Measurements from ENCODE around the gene AK3. TPM values are rescaled to one million over a fixed set of nuclear protein-coding genes. Genes with fewer than 3 reads are reported as not detected.

Gene AK3
- total and polyA plus RNA-seq, 10 of the 15 experiments (the other 5 are each of a cell fraction or from before 2014, with no cell fraction given): 14.2 to 86.6 (median 43.9) TPM

DNA sequence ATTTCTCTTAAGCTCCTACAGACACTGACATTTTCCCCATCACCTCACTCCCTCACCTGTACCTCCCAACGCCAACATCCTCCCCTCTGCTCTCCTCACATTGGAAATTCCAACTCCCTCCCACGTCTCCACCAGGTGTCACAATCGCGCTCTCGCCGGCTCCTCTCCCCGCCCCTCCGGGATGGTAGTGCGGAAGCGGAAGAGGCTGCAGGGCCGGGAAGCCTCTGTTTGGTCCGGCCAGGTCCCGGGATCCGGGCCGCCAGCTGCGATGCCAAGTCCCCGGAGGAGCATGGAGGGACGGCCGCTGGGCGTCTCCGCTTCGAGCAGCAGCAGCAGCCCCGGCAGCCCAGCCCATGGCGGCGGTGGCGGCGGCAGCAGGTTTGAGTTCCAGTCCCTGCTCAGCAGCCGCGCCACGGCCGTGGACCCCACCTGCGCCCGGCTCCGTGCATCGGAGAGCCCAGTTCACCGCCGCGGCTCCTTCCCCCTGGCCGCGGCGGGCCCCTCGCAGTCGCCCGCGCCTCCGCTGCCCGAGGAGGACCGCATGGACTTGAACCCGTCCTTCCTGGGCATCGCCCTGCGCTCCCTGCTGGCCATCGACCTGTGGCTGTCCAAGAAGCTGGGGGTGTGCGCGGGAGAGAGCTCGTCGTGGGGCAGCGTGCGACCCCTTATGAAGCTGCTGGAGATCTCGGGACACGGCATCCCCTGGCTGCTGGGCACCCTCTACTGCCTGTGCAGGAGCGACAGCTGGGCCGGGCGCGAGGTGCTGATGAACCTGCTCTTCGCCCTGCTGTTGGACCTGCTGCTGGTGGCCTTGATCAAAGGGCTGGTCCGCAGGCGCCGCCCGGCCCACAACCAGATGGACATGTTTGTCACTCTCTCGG is 78.7 kb downstream of the AK3 start, which contains the start of gene PLPP6 (continued):
- TF ChIP-seq, protein P1, sequence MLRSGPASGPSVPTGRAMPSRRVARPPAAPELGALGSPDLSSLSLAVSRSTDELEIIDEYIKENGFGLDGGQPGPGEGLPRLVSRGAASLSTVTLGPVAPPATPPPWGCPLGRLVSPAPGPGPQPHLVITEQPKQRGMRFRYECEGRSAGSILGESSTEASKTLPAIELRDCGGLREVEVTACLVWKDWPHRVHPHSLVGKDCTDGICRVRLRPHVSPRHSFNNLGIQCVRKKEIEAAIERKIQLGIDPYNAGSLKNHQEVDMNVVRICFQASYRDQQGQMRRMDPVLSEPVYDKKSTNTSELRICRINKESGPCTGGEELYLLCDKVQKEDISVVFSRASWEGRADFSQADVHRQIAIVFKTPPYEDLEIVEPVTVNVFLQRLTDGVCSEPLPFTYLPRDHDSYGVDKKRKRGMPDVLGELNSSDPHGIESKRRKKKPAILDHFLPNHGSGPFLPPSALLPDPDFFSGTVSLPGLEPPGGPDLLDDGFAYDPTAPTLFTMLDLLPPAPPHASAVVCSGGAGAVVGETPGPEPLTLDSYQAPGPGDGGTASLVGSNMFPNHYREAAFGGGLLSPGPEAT (IDR thresholded peaks at IDR 0.05; ENCODE audit: low read depth): peak; percentile 75
- TF ChIP-seq RAD21 (IDR thresholded peaks at IDR 0.05; ENCODE audit: insufficient read depth, low read depth, low read length): peak; percentile 65
- TF ChIP-seq ATF7 (IDR thresholded peaks at IDR 0.05; ENCODE audit: low read depth): peak; percentile 62; the same call in 1 of the 2 replicates
- 0 out of 2 replicates have a peak, but pooled peaks have one; percentile 74 for TF ChIP-seq RCOR1 (conservative IDR thresholded peaks at IDR 0.05; ENCODE audit: low read depth, low read length)
- 0 out of 2 replicates have a peak, but pooled peaks have one; percentile 28 for TF ChIP-seq RB1 (IDR thresholded peaks at IDR 0.05; ENCODE audit: borderline replicate concordance)
- peak; percentile 92 for TF ChIP-seq IKZF1 (conservative IDR thresholded peaks at IDR 0.05)
- TF ChIP-seq TBL1XR1 (IDR thresholded peaks at IDR 0.05; ENCODE audit: low read depth, low read length): 0 out of 2 replicates have a peak, but pooled peaks have one; percentile 45
- peak; percentile 78; the same call in 1 of the 2 replicates for TF ChIP-seq CBX5 (IDR thresholded peaks at IDR 0.05; ENCODE audit: low read depth)
- TF ChIP-seq CREM (IDR thresholded peaks at IDR 0.05; ENCODE audit: low read depth): no peak; the same call in 1 of the 2 replicates
- no peak for TF ChIP-seq USF2 (IDR thresholded peaks at IDR 0.05; ENCODE audit: borderline replicate concordance, low read depth, low read length)
- TF ChIP-seq SIN3A (IDR thresholded peaks at IDR 0.05; ENCODE audit: low read depth, low read length): no peak
- TF ChIP-seq GATAD2B (conservative IDR thresholded peaks at IDR 0.05; ENCODE audit: low read depth): peak; percentile 93
- no peak for TF ChIP-seq EP300 (IDR thresholded peaks at IDR 0.05; ENCODE audit: borderline replicate concordance in 1 of 2, control insufficient read depth in 1 of 2, low read depth in 2 of 2, low read length in 2 of 2)
- TF ChIP-seq POLR2AphosphoS5 (IDR thresholded peaks at IDR 0.05; ENCODE audit: low read length): peak; percentile 64; the same call in 1 of the 2 replicates
- TF ChIP-seq EZH2 (IDR thresholded peaks at IDR 0.05; ENCODE audit: borderline replicate concordance, control insufficient read depth, low read depth, low read length): no peak
- TF ChIP-seq EED (IDR thresholded peaks at IDR 0.05; ENCODE audit: low read depth): peak; percentile 86
- TF ChIP-seq BACH1 (IDR thresholded peaks at IDR 0.05; ENCODE audit: borderline replicate concordance): peak; percentile 63
- TF ChIP-seq NBN (IDR thresholded peaks at IDR 0.05): peak; percentile 78
- peak; percentile 26; the same call in 1 of the 3 replicates for TF ChIP-seq POU2F2 (IDR thresholded peaks at IDR 0.05; ENCODE audit: borderline replicate concordance, low read depth, low read length)
- no peak for TF ChIP-seq ATF2 (IDR thresholded peaks at IDR 0.05; ENCODE audit: low read length)
- peak; percentile 46; the same call in 1 of the 2 replicates for TF ChIP-seq SMAD5 (IDR thresholded peaks at IDR 0.05; ENCODE audit: low read depth)
- peak; percentile 57; the same call in 1 of the 2 replicates for TF ChIP-seq MXI1 (IDR thresholded peaks at IDR 0.05; ENCODE audit: low read depth, low read length)
- TF ChIP-seq POLR2A (IDR thresholded peaks at IDR 0.05; ENCODE audit: low read depth, low read length): peak; percentile 90
- peak; percentile 88 to 90 for TF ChIP-seq IKZF2 (IDR thresholded peaks at IDR 0.05)
- peak; percentile 83 for TF ChIP-seq SRF (IDR thresholded peaks at IDR 0.05; ENCODE audit: low read depth in 2 of 2, low read length in 2 of 2)
